Naive thymus-derived CD4-positive, alpha-beta T cell (primary cell): ENCODE data around the gene FCSK. TPM values are rescaled to one million over a fixed set of nuclear protein-coding genes. Genes with fewer than 3 reads are reported as not detected.
A peak's percentile ranks its signal among the peaks of the same experiment; 100 is the strongest.

ENCODE experiments used
- ATAC-seq: fragments of 150-1000 bp; cut with Tn5 transposase; 2 replicates; pipeline ENCODE4 v1.10.0; 2021; ENCODE audit warnings: mild to moderate bottlenecking, moderate library complexity
- CTCF ChIA-PET: fragments of 350-600 bp; sonication (Branson Sonifier 250); formaldehyde crosslinking; loops from one replicate; lab custom pipeline; 2021; ENCODE audit warnings: antibody characterized with exemption; lab: Charles Lee
- POLR2A ChIA-PET: fragments of 350-600 bp; sonication (Branson Sonifier 250); formaldehyde crosslinking; loops from one replicate; lab custom pipeline; 2021; ENCODE audit warnings: antibody characterized with exemption, inconsistent platforms; lab: Charles Lee
- DNase-seq, 9 donors: peaks; one replicate each; pipeline versions ENCODE4 v3.0.0 to v3.0.0-alpha.2; 2020 to 2022; ENCODE audit warnings: mixed read lengths in 1 of 9
- H3K27ac ChIP-seq: one replicate; pipeline ENCODE4 v1.7.0; 2013; ENCODE audit warnings: mild to moderate bottlenecking, low read depth, low read length, moderate library complexity
- H3K27me3 ChIP-seq, 2 donors: one replicate each; pipeline ENCODE4 v1.7.0; 2013; ENCODE audit warnings: low read length in 2 of 2, mild to moderate bottlenecking in 2 of 2, moderate library complexity in 2 of 2; ENCODE audit not compliant: control insufficient read depth in 2 of 2, insufficient read depth in 2 of 2
- H3K36me3 ChIP-seq, 3 experiments: 1 replicate in 2 of 3; 2 replicates in 1 of 3; pipeline ENCODE4 v1.7.0; 2013; ENCODE audit warnings: low read length in 3 of 3, mild to moderate bottlenecking in 3 of 3, moderate library complexity in 1 of 3; ENCODE audit not compliant: insufficient read depth in 3 of 3, control insufficient read depth in 2 of 3
- H3K4me1 ChIP-seq, 2 donors: one replicate each; pipeline ENCODE4 v1.7.0; 2013; ENCODE audit warnings: low read length in 2 of 2, mild to moderate bottlenecking in 2 of 2, moderate library complexity in 1 of 2; ENCODE audit not compliant: control insufficient read depth in 2 of 2, insufficient read depth in 2 of 2
- H3K4me3 ChIP-seq: 2 replicates; pipeline ENCODE4 v1.7.0; 2013; ENCODE audit warnings: mild to moderate bottlenecking, low read length
- H3K9me3 ChIP-seq, 3 experiments: 1 replicate in 2 of 3; 2 replicates in 1 of 3; pipeline ENCODE4 v1.7.0; 2013; ENCODE audit warnings: low read length in 3 of 3; ENCODE audit not compliant: control insufficient read depth in 2 of 3
- H3K27ac Mint-ChIP-seq, 9 donors: one replicate each; pipeline ENCODE4 v1.8.0; 2020 to 2022; ENCODE audit warnings: mixed read lengths in 9 of 9, mild to moderate bottlenecking in 8 of 9, moderate library complexity in 5 of 9, inconsistent platforms in 2 of 9
- H3K27me3 Mint-ChIP-seq, 5 donors: one replicate each; pipeline ENCODE4 v1.8.0; 2021 to 2022; ENCODE audit warnings: mixed read lengths in 5 of 5, mild to moderate bottlenecking in 1 of 5
- H3K36me3 Mint-ChIP-seq, 5 donors: one replicate each; pipeline ENCODE4 v1.8.0; 2020 to 2022; ENCODE audit warnings: mixed read lengths in 5 of 5, mild to moderate bottlenecking in 3 of 5, inconsistent platforms in 1 of 5
- H3K4me1 Mint-ChIP-seq, 7 donors: one replicate each; pipeline ENCODE4 v1.8.0; 2020 to 2022; ENCODE audit warnings: mixed read lengths in 7 of 7, mild to moderate bottlenecking in 3 of 7, inconsistent platforms in 1 of 7
- H3K4me3 Mint-ChIP-seq, 10 donors: one replicate each; pipeline ENCODE4 v1.8.0; 2020 to 2022; ENCODE audit warnings: mild to moderate bottlenecking in 10 of 10, mixed read lengths in 10 of 10, moderate library complexity in 6 of 10, inconsistent platforms in 2 of 10
- H3K9me3 Mint-ChIP-seq, 11 donors: one replicate each; pipeline ENCODE4 v1.8.0; 2020 to 2022; ENCODE audit warnings: mixed read lengths in 11 of 11, mild to moderate bottlenecking in 4 of 11, inconsistent platforms in 1 of 11, moderate library complexity in 1 of 11
- intact Hi-C, 2 donors: fragments of 100-400 bp; cut with micrococcal nuclease; formaldehyde crosslinking; loops; one replicate each; pipeline ENCODE4 v1.15.1; 2023
- polyA plus RNA-seq, 2 donors: library from polyadenylated mRNA; unstranded; fragments of 300-500 nt; fragmentation: Illumina TruSeq; gene quantifications; one replicate each; pipeline ENCODE4 v1.2.3, GENCODE V29; 2021
- total RNA-seq, 6 experiments: library from RNA in 5 of 6; stranded (reverse) in 5 of 6; gene quantifications; 1 replicate in 5 of 6; 2 replicates in 1 of 6; pipeline ENCODE4 v1.2.3 and lab custom pipeline; 2021 to 2026

FCSK gene
- total and polyA plus RNA-seq, 7 experiments from 2014 or later = 7.5 to 45.2 (median 30.1) TPM

GRCh38 chr16:70490261-70490660 lies 35.9 kb downstream of the FCSK start:
- ChIA-PET CTCF (interaction anchor here (0.6 to 1.2 kb wide), 3 partner anchors 12 to 227 kb away, joined by 3 to 6 read pairs (median 3); no protein-coding TSS in a partner anchor), POLR2A (interaction anchor here (1.2 kb wide), 1 partner anchor 10 kb away, joined by 3 read pairs; no protein-coding TSS in a partner anchor)
- Histone ChIP-seq H3K4me1 (no peaks in the 10 kb centered on the region), H3K27me3 (no peaks in the 10 kb centered on the region), H3K4me3 (no peak overlapping the region), H3K36me3 (peaks cover 0 to 58% (median 7%) of the 10 kb centered on the region in 3 experiments), H3K27ac (no peak overlapping the region), H3K9me3 (no peaks in the 10 kb centered on the region)
- ATAC-seq = no peak
- Mint-ChIP-seq H3K27me3 (no peaks in the 10 kb centered on the region), H3K27ac (no peak overlapping the region), H3K4me3 (no peak overlapping the region), H3K9me3 (no peaks in the 10 kb centered on the region), H3K36me3 (peaks cover 5 to 36% (median 17%) of the 10 kb centered on the region in 5 donors), H3K4me1 (peaks cover 0 to 14% (median 0%) of the 10 kb centered on the region in 7 donors)
- intact Hi-C loops = no loop called here
- DNase-seq = no peak

- Histone ChIP-seq H3K36me3 (peaks cover 0 to 75% (median 15%) of the 10 kb centered on the region in 3 experiments), H3K9me3 (no peaks in the 10 kb centered on the region), H3K27me3 (no peaks in the 10 kb centered on the region), H3K27ac (no peak overlapping the region), H3K4me3 (no peak overlapping the region), H3K4me1 (no peaks in the 10 kb centered on the region)
- CTCF ChIA-PET = no interaction called here
- Mint-ChIP-seq H3K4me3 (no peak overlapping the region), H3K9me3 (no peaks in the 10 kb centered on the region), H3K27ac (peak overlapping the region in 3 of 9 donors; percentile 8 to 36 (median 14)), H3K36me3 (peaks cover 5 to 48% (median 19%) of the 10 kb centered on the region in 5 donors), H3K27me3 (no peaks in the 10 kb centered on the region), H3K4me1 (peaks cover 0 to 14% (median 0%) of the 10 kb centered on the region in 7 donors)
- DNase-seq (no peak), ATAC-seq (no peak)
- POLR2A ChIA-PET = no interaction called here
- intact Hi-C loops = no loop called here
Measured at GRCh38 chr16:70493802-70494201, 39.4 kb downstream of the FCSK start.

- CTCF ChIA-PET = no interaction called here
- no peaks in the 10 kb centered on the region for H3K4me1 ChIP-seq
- Mint-ChIP-seq H3K9me3 (no peaks in the 10 kb centered on the region), H3K27me3 (no peaks in the 10 kb centered on the region), H3K4me3 (no peak overlapping the region), H3K36me3 (peaks cover 5 to 48% (median 19%) of the 10 kb centered on the region in 5 donors), H3K27ac (peak overlapping the region in 4 of 9 donors; percentile 14 to 83 (median 26)), H3K4me1 (peaks cover 0 to 14% (median 0%) of the 10 kb centered on the region in 7 donors)
- DNase-seq (no peak), ATAC-seq (no peak)
- no peak overlapping the region for H3K4me3 ChIP-seq
- H3K27me3 ChIP-seq = no peaks in the 10 kb centered on the region
- POLR2A ChIA-PET = no interaction called here
- peaks cover 0 to 74% (median 13%) of the 10 kb centered on the region in 3 experiments for H3K36me3 ChIP-seq
- intact Hi-C loops = no loop called here
- no peaks in the 10 kb centered on the region for H3K9me3 ChIP-seq
- H3K27ac ChIP-seq = no peak overlapping the region
Measured at GRCh38 chr16:70494202-70494770, 39.9 kb downstream of the FCSK start.

DNA sequence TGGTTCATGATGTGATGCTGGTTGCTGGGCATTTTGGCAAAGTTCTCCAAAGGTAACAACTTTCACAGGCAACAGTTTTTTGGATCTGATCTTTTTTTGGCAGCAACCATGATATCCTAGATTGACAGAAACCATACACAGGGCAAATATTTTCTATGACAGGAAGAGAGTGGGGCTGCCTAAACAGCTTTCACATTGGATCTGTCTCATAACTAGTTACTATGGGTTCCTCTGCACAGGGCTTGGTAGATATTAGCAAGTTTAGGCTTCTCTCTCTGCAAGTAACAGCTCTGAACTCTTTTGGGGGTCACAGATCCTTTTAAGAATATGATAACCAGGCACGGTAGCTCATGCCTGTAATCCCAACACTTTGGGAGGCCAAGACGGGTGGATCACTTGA lies 40.4 kb downstream of the FCSK start:
- H3K36me3 Mint-ChIP-seq = peaks cover 5 to 48% (median 19%) of the 10 kb centered on the region in 5 donors
- peaks cover 0 to 71% (median 13%) of the 10 kb centered on the region in 3 experiments for H3K36me3 ChIP-seq
- no peak for ATAC-seq

DNA sequence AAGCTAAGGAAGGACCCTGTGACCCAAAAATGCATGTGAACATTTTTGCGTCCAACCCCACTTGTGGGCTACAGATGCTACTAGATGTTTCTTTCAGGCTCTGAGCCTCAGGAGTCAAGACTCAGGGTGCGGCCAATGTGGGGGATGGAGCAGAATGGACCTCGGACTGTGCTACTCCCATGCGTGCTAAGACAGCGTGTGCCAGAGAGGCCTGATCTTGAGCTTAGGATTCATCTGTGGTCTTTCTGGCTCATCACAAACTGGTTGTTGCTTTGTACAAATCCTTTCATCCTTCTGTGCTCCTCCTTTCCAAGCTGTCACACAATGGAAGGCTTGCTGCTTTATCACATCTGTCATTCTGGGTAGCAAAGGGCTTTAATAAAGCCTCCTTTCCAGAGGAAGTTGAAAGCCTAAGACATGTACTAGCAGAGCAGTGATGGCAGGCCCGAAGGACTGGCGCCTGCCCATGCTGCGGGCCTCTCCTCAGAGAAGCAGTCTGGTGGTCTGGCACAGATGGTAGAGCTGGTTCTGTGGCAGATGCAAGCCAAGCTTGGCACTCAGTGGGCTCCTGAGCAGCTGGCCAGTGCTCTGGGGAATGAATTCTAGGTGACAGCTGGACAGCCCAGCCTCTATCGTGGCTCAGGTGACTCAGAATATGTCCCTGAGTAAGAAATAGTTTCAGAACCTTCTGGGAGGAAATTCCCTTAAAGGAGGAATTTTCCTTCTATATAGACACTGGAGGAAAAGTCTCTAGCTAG lies 41.2 kb downstream of the FCSK start:
- peaks cover 5 to 43% (median 19%) of the 10 kb centered on the region in 5 donors for H3K36me3 Mint-ChIP-seq
- peaks cover 0 to 14% (median 0%) of the 10 kb centered on the region in 7 donors for H3K4me1 Mint-ChIP-seq
- POLR2A ChIA-PET = no interaction called here
- no peak for DNase-seq
- intact Hi-C loops = no loop called here
- no peak overlapping the region for H3K4me3 Mint-ChIP-seq
- Histone ChIP-seq H3K27me3 (no peaks in the 10 kb centered on the region), H3K4me3 (no peak overlapping the region), H3K4me1 (no peaks in the 10 kb centered on the region), H3K27ac (no peak overlapping the region), H3K9me3 (no peaks in the 10 kb centered on the region), H3K36me3 (peaks cover 0 to 69% (median 13%) of the 10 kb centered on the region in 3 experiments)
- H3K27ac Mint-ChIP-seq = no peak overlapping the region
- CTCF ChIA-PET = interaction anchor here (1.2 kb wide), 1 partner anchor 159 kb away, joined by 3 read pairs; no protein-coding TSS in a partner anchor
- no peaks in the 10 kb centered on the region for H3K9me3 Mint-ChIP-seq
- no peak for ATAC-seq
- H3K27me3 Mint-ChIP-seq = no peaks in the 10 kb centered on the region

More for the DNA sequence above, 40.4 kb downstream of the FCSK start:
- no peaks in the 10 kb centered on the region for H3K27me3 ChIP-seq
- H3K27ac Mint-ChIP-seq = peak overlapping the region in 4 of 9 donors; percentile 14 to 83 (median 22)
- no peaks in the 10 kb centered on the region for H3K9me3 ChIP-seq
- CTCF ChIA-PET = interaction anchor here (1.2 kb wide), 1 partner anchor 160 kb away, joined by 3 read pairs; no protein-coding TSS in a partner anchor
- peaks cover 0 to 14% (median 0%) of the 10 kb centered on the region in 7 donors for H3K4me1 Mint-ChIP-seq
- H3K4me1 ChIP-seq = no peaks in the 10 kb centered on the region
- H3K27ac ChIP-seq = no peak overlapping the region
- no peak for DNase-seq
- H3K4me3 ChIP-seq = no peak overlapping the region
- intact Hi-C loops = no loop called here
- no peak overlapping the region for H3K4me3 Mint-ChIP-seq
- H3K9me3 Mint-ChIP-seq = no peaks in the 10 kb centered on the region
- POLR2A ChIA-PET = no interaction called here
- no peaks in the 10 kb centered on the region for H3K27me3 Mint-ChIP-seq

GRCh38 chr16:70496513-70496912 lies 42.1 kb downstream of the FCSK start:
- POLR2A ChIA-PET = no interaction called here
- intact Hi-C loops = no loop called here
- no peak overlapping the region for H3K4me3 ChIP-seq
- ATAC-seq (no peak), DNase-seq (no peak)
- peaks cover 5 to 47% (median 24%) of the 10 kb centered on the region in 5 donors for H3K36me3 Mint-ChIP-seq
- H3K4me1 ChIP-seq = no peaks in the 10 kb centered on the region
- no peak overlapping the region for H3K4me3 Mint-ChIP-seq
- no peak overlapping the region for H3K27ac ChIP-seq
- H3K9me3 ChIP-seq = no peaks in the 10 kb centered on the region
- no peaks in the 10 kb centered on the region for H3K27me3 ChIP-seq
- H3K4me1 Mint-ChIP-seq = peaks cover 0 to 14% (median 0%) of the 10 kb centered on the region in 7 donors
- H3K27me3 Mint-ChIP-seq = no peaks in the 10 kb centered on the region
- H3K9me3 Mint-ChIP-seq = no peaks in the 10 kb centered on the region
- peaks cover 0 to 70% (median 13%) of the 10 kb centered on the region in 3 experiments for H3K36me3 ChIP-seq
- CTCF ChIA-PET = no interaction called here
- H3K27ac Mint-ChIP-seq = peak overlapping the region in 1 of 9 donors; percentile 26
